Measurements from ENCODE around the gene GPX5.
A peak's percentile ranks its signal among the peaks of the same experiment; 100 is the strongest.

GRCh38 chr6:28531479-28532128 lies 5.9 kb downstream of the GPX5 start:
- TF ChIP-seq CTCF (conservative IDR thresholded peaks at IDR 0.05 in 1 of 2, IDR thresholded peaks at IDR 0.05 in 1 of 2; ENCODE audit: extremely low read depth in 1 of 2, insufficient read depth in 1 of 2, low read depth in 1 of 2, low read length in 2 of 2): peak; percentile 8 to 11
- TF ChIP-seq EZH2 (IDR thresholded peaks at IDR 0.05; ENCODE audit: borderline replicate concordance, low read length): no peak

Data from mammary epithelial cell (primary cell).